Right forelimb (tissue), 1 donor: ENCODE measurements around the gene FYTTD1.
A peak's percentile ranks its signal among the peaks of the same experiment; 100 is the strongest.
"Not testable (repeated sequence)": the region's sequence is repeated elsewhere in the genome, so short reads cannot be mapped to it uniquely, and the experiment has no call there.

Experiments
- DNase-seq: peaks from one replicate; pipeline ENCODE4 v3.0.0-alpha.2; 2018

Gene FYTTD1

GRCh38 chr3:197749601-197750395, at the start of gene FYTTD1:
TSS of gene FYTTD1 (plus strand) at chr3:197749883. CDS start at chr3:197749972, 89 bp downstream.
- peak; percentile 94 for DNase-seq

- DNase-seq: no peak
These were observed 49.6 kb upstream of the FYTTD1 start for GRCh38 chr3:197700095-197700494.

GRCh38 chr3:197701841-197702240, 47.8 kb upstream of the FYTTD1 start:
- DNase-seq: no peak

GRCh38 chr3:197706658-197707057, 43.0 kb upstream of the FYTTD1 start:
- no peak for DNase-seq

GRCh38 chr3:197709135-197709534, 40.5 kb upstream of the FYTTD1 start:
- no peak for DNase-seq

- not testable (repeated sequence) for DNase-seq
These were observed 38.7 kb upstream of the FYTTD1 start for GRCh38 chr3:197710965-197711364.

GRCh38 chr3:197711973-197712707, 37.5 kb upstream of the FYTTD1 start:
- peak; percentile 67 for DNase-seq

- DNase-seq: no peak
These were observed 36.2 kb upstream of the FYTTD1 start for GRCh38 chr3:197713477-197713822.

GRCh38 chr3:197714251-197714650, 35.4 kb upstream of the FYTTD1 start:
- no peak for DNase-seq

- no peak for DNase-seq
These were observed 30.8 kb upstream of the FYTTD1 start for GRCh38 chr3:197718891-197719290.

GRCh38 chr3:197720694-197721093, 29.0 kb upstream of the FYTTD1 start:
- no peak for DNase-seq

GRCh38 chr3:197722734-197723133, 26.9 kb upstream of the FYTTD1 start:
- no peak for DNase-seq

GRCh38 chr3:197727878-197728277, 21.8 kb upstream of the FYTTD1 start:
- not testable (repeated sequence) for DNase-seq

- DNase-seq: no peak
These were observed 21.2 kb upstream of the FYTTD1 start for GRCh38 chr3:197728487-197728886.

- no peak for DNase-seq
These were observed 19.5 kb upstream of the FYTTD1 start for GRCh38 chr3:197730200-197730599.

GRCh38 chr3:197730770-197731169, 18.9 kb upstream of the FYTTD1 start:
- DNase-seq: not testable (repeated sequence)

GRCh38 chr3:197731483-197731882, 18.2 kb upstream of the FYTTD1 start:
- not testable (repeated sequence) for DNase-seq

- no peak for DNase-seq
These were observed 16.6 kb upstream of the FYTTD1 start for GRCh38 chr3:197733042-197733441.

GRCh38 chr3:197734667-197735318, 14.9 kb upstream of the FYTTD1 start:
- no peak for DNase-seq

GRCh38 chr3:197736010-197736490, 13.6 kb upstream of the FYTTD1 start:
- DNase-seq: peak; percentile 60

GRCh38 chr3:197736491-197737318, 13.0 kb upstream of the FYTTD1 start, which contains the start of gene RUBCN:
TSS of gene RUBCN (minus strand) at chr3:197736904. CDS start at chr3:197736719, 185 bp downstream.
- peak; percentile 95 for DNase-seq

- no peak for DNase-seq
These were observed 12.4 kb upstream of the FYTTD1 start for GRCh38 chr3:197737319-197737649.
